ENCODE results near the gene INPP4A.

The INPP4A gene

DNA sequence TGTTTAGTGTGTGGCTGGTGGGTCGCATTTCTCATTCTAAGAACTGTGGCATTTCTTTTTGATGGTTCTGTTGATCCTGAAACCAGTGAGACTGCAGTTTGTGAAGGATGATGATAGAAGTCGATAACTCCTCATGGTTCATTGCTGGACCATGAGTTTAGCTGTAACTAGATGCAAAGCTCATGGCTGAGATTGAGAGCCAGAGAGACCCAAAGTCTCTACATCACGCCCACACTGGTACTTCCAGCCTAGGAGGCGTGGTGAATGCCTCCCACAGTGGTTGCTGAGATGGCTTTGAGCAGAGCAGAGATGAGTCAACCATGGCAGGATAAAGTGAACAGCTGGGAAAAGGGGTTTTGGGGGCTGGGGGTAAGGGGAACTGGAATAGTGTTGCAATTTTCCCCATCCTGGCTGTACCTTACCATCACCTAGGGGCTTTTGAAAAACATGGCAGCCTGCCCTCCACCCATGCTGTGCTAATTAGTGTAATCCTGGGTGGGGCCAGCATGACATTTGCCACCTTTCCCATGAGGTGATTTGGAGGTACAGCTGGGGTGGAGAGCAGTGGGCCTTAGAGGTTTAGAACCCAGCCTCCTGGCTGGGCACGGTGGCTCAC lies 24.1 kb downstream of the INPP4A start:
- H3K4me3 ChIP-seq (ENCODE audit: low read depth, low read length) = no peak overlapping the region
- TF ChIP-seq, protein P1, sequence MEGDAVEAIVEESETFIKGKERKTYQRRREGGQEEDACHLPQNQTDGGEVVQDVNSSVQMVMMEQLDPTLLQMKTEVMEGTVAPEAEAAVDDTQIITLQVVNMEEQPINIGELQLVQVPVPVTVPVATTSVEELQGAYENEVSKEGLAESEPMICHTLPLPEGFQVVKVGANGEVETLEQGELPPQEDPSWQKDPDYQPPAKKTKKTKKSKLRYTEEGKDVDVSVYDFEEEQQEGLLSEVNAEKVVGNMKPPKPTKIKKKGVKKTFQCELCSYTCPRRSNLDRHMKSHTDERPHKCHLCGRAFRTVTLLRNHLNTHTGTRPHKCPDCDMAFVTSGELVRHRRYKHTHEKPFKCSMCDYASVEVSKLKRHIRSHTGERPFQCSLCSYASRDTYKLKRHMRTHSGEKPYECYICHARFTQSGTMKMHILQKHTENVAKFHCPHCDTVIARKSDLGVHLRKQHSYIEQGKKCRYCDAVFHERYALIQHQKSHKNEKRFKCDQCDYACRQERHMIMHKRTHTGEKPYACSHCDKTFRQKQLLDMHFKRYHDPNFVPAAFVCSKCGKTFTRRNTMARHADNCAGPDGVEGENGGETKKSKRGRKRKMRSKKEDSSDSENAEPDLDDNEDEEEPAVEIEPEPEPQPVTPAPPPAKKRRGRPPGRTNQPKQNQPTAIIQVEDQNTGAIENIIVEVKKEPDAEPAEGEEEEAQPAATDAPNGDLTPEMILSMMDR (IDR thresholded peaks at IDR 0.05; ENCODE audit: low read depth, low read length) = no peak

DNA sequence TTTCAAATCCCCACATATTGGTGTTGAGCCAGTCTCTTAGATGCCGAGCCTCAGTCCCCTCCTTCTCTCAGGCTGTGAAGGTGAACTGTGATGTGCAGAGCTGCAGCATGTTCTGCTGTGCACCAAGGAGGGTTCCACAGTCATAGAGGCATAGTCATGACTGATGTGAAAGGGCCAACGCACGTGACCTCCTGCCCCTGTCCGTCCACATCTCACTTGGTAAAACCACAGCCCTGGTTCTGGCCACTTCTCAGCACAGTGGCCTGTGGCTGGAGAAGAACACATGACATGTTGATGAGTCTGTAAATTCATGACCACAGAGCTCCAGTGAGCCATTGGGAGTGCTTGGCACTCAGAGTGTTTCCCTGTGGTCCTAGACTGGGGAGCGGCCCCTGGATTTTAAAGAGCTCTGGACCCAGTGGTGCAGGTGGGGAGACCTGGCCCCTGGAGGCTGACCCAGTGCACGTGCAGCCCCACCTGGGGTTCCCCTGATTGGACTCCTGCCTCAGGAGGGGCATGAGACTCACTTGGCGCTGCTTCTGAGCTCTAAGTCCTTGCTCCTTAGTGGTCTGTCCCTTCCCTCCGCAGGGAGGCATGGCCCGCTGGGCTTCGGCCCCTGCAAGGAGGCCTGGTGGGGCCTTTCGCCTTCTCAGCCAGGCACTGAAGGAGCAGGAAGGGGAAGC lies 25.3 kb downstream of the INPP4A start:
- H3K4me3 ChIP-seq (ENCODE audit: low read depth, low read length) = no peak overlapping the region
- TF ChIP-seq, protein P1 (IDR thresholded peaks at IDR 0.05; ENCODE audit: low read depth, low read length) = no peak

DNA sequence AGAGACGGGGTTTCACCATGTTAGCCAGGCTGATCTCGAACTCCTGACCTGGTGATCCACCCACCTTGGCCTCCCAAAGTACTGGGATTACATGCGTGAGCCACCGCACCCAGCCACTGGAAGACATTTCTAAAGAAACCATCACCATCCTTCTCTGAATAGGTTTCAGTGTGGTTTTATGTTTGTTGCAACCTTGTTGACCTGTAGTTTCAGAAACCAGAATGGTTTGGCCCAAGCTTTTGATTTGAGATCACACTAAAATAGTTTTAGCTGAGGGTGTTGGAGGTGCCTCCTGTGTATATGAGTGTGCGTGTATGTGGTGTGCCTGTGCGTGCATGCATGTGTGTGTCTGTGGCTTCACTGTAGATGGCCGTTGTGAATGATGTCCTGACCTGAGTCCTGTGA lies 26.2 kb downstream of the INPP4A start:
- no peak overlapping the region for H3K4me3 ChIP-seq (ENCODE audit: low read depth, low read length)
- TF ChIP-seq, protein P1 (IDR thresholded peaks at IDR 0.05; ENCODE audit: low read depth, low read length) = no peak

DNA sequence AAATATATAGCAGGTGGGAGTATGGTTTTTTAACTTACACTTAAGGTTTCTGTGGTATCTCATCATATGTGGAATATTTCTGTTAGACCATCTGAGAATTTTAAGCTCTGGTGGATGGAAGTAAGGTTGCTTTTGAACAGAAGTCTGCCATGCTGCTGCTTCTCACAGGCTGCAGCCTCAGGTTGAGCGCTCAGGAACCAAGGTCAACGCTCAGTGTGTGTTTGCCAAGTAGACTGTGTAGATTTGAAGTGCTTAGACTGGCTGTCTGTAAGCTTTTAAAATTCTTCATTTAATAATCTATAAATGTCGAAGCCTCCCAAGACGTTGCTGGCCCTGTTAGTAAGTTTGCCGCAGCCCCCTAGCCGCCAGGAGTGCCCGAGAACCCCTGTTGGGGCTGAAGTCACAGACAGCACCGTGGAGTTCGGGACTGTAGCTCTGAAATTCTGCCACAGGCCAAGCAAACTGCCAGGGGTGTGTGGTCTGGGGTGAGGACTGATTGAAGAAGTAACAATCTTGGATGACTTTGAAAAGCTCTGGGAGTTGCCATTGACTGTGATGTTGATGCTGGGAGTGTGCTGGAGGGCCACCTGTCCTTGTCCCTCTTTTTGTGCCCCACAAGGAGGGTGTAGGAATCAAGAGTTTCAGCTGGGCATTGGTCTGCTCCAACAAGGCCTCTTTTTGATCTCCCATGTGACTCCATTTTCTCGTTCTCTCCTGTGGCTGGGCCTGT lies 26.9 kb downstream of the INPP4A start:
- TF ChIP-seq, protein P1 (IDR thresholded peaks at IDR 0.05; ENCODE audit: low read depth, low read length) = no peak
- no peak overlapping the region for H3K4me3 ChIP-seq (ENCODE audit: low read depth, low read length)

DNA sequence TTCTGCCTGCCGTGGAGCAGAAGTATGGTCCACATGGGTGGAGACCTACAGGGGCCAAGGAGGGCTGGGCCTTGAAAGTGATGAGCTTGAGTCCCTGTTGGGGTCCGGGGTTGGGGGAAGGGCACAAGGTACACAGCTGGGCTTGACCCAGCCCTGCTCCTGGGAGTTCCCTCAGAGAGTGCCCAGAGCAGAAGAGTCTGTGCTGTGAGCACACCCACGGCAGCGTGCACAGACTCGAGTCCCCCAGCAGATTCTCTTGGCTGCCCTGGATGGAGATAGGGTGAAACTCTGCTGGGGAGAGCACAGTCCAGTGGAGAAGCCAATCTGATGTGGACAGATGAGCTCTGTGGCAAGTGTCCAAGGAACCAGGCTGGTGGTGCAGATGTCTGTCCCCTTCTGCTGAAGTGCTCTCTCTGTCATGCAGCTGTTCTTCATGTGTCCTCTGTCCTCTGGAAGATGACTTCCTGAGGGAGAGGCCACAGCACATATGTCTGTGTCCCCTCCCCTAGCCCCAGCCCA lies 27.5 kb downstream of the INPP4A start:
- TF ChIP-seq, protein P1 (IDR thresholded peaks at IDR 0.05; ENCODE audit: low read depth, low read length) = no peak
- H3K4me3 ChIP-seq (ENCODE audit: low read depth, low read length) = no peak overlapping the region

DNA sequence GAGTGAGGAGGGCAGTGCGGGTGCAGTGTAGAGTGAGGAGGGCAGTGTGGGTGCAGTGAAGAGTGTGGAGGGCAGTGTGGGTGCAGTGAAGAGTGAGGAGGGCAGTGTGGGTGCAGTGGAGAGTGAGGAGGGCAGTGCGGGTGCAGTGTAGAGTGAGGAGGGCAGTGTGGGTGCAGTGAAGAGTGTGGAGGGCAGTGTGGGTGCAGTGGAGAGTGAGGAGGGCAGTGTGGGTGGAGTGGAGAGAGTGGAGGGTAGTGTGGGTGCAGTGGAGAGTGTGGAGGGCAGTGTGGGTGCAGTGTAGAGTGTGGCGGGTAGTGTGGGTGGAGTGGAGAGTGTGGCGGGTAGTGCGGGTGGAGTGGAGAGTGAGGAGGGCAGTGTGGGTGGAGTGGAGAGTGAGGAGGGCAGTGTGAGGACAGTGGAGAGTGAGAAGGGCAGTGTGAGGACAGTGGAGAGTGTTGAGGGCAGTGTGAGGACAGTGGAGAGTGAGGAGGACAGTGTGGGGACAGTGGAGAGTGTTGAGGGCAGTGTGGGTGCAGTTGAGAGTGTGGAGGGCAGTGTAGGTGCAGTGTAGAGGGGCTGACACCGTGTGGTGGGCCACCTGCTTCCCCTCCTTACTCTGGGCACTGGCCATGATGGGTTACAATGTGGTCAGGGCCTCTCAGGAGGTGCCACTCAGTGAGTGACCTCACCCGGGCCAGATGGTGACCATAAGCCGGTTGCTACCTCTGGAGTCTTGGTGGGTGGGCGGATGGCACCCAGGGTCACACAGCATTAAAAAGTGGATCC lies 28.5 kb downstream of the INPP4A start:
- H3K4me3 ChIP-seq (ENCODE audit: low read depth, low read length) = no peak overlapping the region
- TF ChIP-seq, protein P1 (IDR thresholded peaks at IDR 0.05; ENCODE audit: low read depth, low read length) = no peak

All from WI38 (cell line).